ENCODE measurements around the gene MNT.

The MNT gene

GRCh38 chr17:2337544-2338314 is 63.1 kb downstream of the MNT start:
- TF ChIP-seq CTCF (IDR thresholded peaks at IDR 0.05; ENCODE audit: insufficient read depth, low read depth, low read length, missing control alignments), result no peak
- DNase-seq (ENCODE audit: low read depth), result peak; percentile 65
- peak overlapping the region; percentile 99 for H3K4me3 ChIP-seq (ENCODE audit: low read length)

- peak within 1 kb of the TSS; percentile 99 for H3K4me3 ChIP-seq (ENCODE audit: low read length)
- peak; percentile 41 for DNase-seq (ENCODE audit: low read depth)
- no peak for TF ChIP-seq CTCF (IDR thresholded peaks at IDR 0.05; ENCODE audit: insufficient read depth, low read depth, low read length, missing control alignments)
Observed at GRCh38 chr17:2336852-2337543, 63.9 kb downstream of the MNT start, which contains the start of gene SGSM2. Gene SGSM2 (plus strand): TSS chr17:2337501. CDS start chr17:2337689, 188 bp downstream.

GRCh38 chr17:2336215-2336851 is 64.5 kb downstream of the MNT start, which contains the start of gene TSR1:
Gene TSR1 (minus strand): TSS chr17:2336457. CDS start chr17:2336427, 30 bp downstream.
- TF ChIP-seq CTCF (IDR thresholded peaks at IDR 0.05; ENCODE audit: insufficient read depth, low read depth, low read length, missing control alignments), result peak; percentile 23
- H3K4me3 ChIP-seq (ENCODE audit: low read length), result peak within 1 kb of the TSS; percentile 99
- peak; percentile 93 for DNase-seq (ENCODE audit: low read depth)

GRCh38 chr17:2335726-2336214 is 65.1 kb downstream of the MNT start:
- TF ChIP-seq CTCF (IDR thresholded peaks at IDR 0.05; ENCODE audit: insufficient read depth, low read depth, low read length, missing control alignments), result no peak
- H3K4me3 ChIP-seq (ENCODE audit: low read length), result peak overlapping the region; percentile 99
- no peak for DNase-seq (ENCODE audit: low read depth)

Measured in epithelial cell of esophagus (primary cell).